MV-4-11 (cell line): ENCODE results near the gene VASH1.
A peak's percentile ranks its signal among the peaks of the same experiment; 100 is the strongest.

ENCODE experiments used
- DNase-seq: peaks from one replicate; lab custom pipeline; 2025; lab: John Stamatoyannopoulos, UW

The VASH1 gene

DNA sequence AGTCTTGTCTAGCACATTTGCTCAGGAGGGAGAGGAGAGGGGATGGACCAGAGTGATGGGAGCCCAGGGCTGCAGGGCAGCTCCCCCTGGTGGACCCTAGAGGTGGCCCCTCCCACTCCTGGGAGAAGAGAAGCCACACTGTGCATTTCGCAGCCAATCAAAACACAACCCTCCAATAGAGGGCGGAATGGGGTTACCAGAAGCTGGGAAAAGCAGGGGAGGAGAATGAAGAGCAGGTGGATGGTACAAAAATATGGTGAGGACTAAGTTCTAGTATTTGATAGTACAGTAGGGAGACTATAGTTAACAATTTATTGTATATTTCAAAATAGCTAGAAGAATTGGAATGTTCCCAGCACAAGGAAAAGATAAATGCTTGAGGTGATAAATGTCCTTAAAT lies 23.6 kb downstream of the VASH1 start:
- peak; percentile 81 for DNase-seq

DNA sequence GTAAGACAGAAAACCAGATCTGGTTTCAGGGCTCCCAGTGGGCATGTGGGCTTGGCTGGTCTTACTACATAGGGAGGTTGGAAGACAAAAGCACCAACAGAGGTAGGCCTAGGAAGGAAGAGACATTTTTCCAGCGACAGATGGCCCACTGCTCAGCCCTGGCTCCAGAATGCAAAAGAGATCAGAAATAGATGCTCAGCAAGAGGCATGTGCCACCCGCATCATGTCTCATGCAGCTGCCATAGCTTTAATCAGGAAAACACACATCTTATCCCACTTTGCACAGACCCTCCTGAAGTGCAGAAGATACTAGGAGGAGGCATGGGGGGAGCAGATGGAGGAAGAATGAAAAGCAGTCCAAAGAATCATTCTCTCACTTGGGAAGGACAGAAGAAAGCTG lies 25.3 kb downstream of the VASH1 start:
- DNase-seq = no peak

DNA sequence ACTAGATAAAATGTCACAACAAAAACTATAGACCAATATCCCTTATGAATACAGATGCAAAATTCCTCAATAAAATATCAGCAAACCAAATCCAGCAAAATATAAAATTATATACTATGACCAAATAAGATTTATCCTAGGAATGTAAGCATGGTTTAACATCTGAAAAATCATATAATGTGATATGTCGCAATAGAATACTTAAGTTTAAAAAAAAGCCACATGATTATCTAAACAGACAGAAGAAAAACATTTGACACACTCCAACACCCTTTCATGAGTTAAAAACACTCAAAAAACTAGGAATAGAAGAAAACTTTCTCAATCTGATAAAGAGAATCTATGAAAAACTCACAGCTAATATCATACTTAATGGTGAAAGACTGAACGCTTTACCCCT lies 31.2 kb downstream of the VASH1 start:
- no peak for DNase-seq

DNA sequence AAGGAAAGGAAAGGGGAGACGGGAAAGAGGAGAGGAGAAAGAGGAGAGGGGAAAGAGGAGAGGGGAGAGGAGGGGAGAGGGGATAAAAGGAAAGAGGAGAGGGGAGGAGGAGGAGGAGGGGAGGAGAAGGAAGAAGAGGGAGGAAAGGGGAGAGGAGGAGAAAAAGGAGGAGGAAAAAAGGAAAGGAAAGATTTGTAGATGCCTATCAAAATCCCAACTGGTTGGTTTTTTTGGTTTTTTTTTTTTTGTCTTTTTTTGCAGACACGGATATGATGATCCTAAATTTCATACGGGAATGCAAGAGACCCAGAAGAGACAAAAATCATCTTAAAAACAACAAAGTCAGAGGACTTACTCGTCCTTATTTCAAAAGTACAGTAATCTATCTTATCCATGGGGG lies 32.1 kb downstream of the VASH1 start:
- DNase-seq = no peak

DNA sequence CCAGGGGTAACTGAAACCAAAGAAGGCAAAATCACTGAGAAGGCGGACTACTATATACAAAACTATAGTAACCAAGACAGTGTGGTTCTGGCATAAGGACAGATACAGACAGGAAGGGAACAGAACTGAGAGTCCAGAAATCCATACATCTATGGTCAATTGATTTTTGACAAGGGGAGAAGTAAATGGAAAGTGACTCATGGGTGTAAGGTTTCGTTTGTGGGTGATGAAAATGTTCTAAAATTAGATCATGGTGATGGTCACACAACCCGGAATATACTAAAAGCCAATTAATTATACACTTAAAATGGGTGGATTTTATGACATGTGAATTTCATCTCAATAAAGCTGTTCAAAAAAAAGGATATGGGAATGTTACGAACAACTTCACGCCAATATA lies 32.7 kb downstream of the VASH1 start:
- peak; percentile 68 for DNase-seq

DNA sequence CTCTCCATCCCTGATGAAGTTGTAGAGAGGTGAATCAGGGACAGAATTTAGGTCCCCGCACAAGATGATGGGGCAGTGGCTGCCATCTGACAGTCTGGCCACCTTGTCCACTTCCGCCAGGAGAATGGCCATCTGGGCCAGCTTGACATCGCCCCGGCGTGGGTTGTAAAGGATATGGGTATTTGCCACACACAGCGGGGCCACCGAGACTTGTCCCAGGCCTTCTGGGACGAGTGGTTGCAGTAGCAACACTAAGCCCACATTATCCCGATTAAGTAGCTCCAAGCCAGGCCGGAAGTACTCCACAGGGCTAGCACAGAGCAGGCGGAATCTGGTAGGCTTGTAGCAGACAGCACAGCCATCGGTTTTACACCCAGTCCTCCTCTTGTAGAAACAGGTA lies 45.2 kb downstream of the VASH1 start:
- DNase-seq = no peak

DNA sequence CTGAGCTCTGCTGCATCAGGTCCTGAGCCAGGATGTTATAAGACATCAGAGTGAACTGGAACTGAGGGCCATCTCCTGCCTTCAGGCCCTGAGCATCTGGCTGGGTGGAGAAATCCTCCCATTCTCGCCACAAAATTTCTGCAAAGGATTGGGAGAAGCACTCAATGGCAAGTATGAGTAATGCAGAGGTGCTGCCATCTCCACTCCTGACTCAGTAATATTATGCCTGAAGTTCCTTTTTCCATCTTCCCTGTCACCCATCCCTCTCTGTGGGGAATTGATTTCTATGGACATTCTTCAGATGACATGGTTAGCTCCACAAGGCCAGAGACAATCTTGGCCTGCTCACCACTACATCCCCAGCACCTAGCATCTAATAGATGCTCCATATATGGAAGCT lies 46.7 kb downstream of the VASH1 start:
- DNase-seq = no peak

DNA sequence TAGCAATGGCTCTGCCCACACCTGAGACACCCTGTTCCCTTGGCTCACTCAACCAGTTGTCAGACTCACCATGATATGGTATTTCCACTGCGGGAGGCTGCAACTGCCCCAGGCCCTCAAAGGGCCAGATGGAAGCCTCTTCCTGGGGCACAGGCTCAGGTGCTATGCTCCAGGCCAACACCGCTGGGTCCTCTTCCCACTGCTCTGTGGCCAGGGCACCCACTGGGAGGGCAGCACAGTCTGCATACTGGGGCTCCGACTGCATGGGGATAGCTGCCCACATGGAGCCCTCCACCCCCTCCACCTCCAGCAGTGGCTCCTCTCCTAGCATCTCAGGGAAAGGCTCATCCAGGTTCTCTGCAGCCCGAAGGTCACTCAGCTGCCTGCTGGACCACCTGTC lies 47.7 kb downstream of the VASH1 start:
- no peak for DNase-seq

DNA sequence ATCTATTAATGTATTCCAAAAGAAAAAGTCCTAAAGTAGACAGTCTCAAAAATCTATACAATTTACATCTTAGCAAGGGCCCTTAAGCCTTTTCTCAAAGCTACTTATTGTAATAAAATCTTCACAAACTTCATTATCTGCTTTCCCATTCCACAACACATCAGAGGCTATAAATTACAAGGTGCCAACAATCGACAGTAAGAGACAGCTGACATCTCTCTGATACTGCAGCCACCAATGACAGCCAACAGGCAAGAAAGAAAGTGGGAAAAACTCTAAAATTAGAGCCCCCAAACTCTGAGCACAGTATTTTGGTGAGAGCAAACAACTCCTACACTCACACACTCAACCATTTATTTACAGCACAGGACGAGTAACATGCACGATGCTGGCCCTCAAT lies 49.3 kb downstream of the VASH1 start:
- DNase-seq = no peak

DNA sequence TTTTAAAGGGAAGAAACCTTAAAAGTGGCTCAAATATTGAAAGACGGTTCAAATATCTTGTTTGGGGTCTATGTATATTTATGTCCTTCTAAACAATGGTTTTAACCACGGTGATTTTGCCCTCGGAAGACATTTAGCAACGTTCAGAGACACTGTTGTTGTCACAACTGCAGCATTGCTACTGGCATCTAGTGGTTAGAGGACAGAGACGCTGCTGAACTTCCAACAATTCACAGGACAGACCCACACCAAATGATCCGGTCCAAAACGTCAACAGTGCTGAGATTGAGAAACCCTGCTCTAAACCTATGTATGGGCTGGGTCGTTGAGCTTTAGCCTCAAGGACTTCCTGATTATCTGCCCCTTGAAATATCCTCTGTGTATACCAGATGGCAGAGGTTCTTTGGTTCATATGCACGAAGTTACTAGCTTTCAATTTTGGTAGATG lies 49.7 kb downstream of the VASH1 start:
- DNase-seq = peak; percentile 69

DNA sequence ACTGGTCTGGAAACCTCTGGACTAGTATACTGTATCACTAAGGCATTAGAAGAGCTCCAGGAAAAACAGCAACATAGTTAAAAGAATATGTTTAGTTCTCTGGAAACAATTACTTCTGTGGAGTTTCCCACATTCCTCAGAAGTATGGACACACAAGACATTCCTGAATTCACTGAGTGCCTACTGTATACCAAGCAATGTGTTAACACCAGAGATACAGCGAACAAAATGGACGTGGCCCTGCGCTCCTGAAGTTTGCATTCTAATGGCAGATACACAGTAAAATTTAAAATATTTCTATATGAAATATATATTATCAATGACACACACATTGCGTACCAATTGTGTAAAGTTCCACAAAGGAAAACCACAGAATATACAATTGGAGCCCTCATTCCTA lies 50.3 kb downstream of the VASH1 start:
- no peak for DNase-seq

DNA sequence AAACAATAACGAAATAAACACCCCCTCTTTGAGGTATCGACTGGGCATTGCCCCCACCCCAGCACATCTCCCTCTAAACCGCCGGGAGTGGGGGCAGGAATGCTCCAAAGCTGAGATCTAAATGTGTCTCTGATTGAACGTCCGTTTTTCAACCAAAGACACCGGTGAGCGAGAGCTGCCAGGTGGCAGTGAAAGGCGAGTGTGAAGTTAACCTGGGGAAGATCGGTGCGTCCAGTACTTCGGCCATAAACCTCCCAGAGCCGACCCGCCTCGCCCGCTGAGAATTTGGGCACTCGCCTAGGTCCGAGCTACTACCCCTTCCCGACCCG lies 50.8 kb downstream of the VASH1 start:
- no peak for DNase-seq

DNA sequence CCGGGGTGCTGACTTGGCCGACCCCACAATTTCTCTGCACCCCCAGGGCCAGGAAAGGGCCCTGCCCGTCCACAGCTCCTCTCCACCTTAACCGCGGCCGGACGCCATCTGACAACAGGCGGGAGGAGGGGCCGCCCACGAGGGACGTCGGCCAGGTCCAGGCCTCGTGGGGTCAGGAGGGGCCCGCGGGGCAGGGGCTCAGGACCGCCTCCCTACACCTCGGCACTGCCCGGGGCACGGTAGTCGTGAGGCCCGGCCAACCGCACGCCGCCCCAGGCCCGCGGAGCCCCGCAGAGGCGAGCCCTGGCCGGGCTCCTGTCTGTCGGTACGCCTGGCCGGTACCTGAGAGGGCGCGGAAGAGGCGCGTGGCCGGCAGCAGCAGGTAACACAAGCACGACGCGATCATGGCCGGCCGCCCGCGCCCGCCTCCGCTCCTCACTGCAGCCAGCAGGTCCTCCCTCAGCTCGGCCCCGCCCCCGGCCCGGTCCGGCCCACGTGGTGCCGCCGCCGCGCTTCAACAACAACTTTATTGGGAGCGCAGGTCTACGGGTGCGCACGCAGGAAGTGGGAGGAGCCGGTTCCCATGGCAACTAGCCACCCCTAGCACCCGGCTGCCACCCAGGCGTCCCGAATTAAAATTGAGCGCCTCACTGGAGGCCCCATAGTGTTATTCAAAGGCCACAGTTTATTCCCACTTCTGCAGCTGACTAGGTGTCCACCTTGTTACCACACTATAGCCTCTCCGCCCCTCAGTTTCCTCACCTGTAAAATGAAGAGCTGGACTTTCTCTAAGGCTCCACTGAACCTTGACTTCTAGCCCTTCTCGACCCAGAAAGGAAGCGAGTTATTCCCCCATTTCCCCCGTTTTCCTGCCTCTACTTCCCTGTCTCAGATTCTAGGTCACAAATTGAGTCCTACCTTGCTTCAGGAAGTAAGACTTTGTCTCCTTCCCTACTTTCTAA lies 51.4 kb downstream of the VASH1 start, which contains the start of gene ANGEL1:
Gene ANGEL1 (minus strand): TSS at position 461 of the 962 bp plus-strand sequence. CDS start 55 bp downstream, at position 406.
- DNase-seq = peak; percentile 91

DNA sequence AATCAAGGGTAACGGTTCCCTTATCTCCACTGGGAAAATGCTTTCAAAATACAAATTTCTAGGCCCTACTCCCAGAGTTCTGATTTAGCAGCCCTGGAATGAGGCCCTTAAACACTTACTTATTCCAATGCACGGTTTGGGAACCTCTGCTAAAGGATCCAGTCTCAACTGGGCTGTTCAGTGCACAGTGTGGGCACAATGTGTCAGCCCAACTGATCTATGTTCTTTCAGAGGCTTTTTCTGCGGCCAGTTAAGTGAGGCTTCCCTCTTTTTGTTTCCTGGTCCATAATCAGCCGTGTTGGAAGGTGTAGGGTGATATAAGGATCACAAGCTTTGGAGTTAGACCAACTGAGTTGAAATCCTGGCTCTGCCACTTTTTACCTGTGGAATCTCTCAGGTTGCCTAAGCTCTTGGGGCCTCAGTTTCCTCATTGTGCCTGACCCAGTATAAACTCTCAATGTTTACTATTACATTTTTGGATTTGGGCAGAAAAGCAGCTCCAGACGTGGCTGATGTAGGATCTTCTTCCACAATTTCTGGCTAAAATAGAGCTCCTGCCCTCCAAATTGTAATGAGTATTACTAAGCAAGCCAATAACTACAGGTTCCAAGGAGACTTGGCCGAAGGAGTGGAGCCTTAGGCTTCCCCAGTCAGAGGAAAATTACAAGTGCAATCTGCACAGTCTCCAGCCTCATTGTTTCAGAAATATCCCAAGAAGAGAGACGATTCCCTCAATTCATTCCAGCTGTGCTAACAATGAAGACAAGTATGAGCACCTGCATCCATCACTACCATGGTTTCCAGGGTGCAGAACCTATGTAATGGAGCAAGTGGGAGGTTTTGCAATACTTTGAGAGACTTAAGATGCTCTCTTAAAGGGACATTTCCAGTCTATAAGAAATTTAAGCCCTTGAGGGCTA lies 53.7 kb downstream of the VASH1 start:
- no peak for DNase-seq

DNA sequence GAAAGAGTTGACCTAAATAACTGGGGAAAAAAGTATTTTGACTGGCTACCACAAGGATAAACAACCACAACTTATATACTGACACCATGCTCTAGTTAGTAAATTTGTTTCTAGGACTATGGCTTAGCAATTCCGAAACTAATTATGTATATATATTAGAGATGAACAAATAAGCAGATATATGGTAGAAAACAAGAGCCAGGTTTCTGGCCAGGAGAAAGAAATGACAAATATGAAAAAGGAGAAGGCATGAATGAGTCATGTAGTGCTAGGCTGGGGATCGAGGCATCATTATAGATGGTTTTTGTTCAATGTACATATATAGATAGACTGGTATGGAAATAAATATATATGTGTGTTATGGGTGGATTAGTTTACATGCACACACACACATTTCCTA lies 59.4 kb downstream of the VASH1 start:
- no peak for DNase-seq

DNA sequence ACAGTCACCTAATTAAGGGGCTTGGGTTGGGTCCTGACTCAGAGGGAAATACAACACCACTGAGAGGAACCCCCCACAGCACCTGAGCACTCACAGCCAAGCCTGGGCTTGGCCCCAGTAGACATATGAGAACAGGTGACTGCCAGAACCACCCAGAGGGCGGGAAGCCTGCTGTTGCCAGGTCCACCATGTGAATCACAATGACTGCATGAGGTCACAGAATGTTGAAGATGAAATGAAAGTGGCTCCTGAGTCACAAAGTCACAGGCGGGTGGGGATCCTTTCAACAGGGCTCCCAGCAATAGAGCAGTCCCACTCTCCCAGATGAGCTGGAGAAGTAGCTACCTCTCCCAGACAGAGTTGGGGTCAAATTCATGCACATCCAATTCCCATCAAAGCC lies 64.9 kb downstream of the VASH1 start, which contains the start of gene LRRC74A:
Gene LRRC74A (plus strand): TSS at position 287 of the 400 bp plus-strand sequence. CDS start 290 bp downstream, outside the sequence.
- no peak for DNase-seq

DNA sequence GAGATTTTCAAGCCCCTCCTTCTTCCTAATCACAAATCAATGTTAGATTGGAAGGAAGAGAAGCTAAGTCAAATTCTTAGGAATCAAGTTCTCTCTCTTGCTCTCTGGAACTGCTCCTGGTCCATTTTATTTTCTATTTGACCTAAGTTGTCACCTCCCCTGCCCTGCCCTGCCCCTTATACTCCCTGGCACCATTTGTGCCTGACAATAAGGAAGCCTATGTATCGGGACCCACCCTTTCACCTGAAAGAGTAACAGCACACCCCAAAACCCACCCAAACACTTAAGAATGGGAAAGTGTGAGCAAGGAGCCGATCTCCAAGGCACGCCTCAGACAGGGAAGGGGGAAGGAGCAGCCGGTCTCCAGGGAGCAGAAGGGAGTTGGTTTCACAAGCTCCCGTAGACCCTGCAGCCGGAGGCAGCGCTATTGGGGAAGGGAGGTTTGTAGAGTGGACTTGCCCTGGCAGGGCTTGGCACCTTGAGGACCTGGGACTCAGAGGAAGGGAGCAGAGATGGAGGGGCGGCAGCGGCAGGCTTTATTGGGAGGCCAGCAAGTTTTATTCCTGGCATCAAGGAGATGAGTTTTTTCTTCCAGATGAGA lies 66.5 kb downstream of the VASH1 start:
- no peak for DNase-seq

DNA sequence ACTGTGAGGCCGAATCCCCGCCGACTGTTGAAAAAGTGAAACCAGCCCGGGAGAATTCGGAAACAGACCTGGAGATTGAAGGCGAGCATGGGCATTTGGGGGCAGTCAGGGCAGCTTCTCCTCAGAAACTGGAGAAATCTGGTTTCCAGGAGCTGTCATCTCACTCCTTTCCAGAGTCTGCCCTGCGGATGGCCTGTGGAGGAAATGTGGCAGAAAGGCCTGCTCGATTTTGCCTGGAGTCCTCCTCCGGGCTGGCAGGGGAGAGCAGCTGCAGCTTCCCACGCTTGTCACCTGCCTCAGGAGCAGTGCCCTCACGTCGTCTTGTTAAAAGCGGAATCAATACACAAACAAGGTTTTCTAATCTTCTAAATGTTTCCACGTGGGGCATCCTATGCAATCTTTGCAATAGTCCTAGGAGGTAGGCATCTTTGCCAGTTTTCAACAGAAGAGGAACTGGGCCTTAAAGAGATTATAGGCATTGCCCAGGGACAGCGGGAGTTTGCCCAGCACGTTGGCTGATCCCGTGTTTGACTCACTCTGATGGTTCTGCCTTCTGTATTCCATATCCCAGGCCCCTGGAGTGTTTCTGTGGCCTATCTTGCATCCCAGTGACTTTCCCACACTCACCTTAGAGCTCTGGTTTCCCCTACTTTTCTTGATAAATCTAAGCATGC lies 67.2 kb downstream of the VASH1 start:
- DNase-seq = peak; percentile 41

DNA sequence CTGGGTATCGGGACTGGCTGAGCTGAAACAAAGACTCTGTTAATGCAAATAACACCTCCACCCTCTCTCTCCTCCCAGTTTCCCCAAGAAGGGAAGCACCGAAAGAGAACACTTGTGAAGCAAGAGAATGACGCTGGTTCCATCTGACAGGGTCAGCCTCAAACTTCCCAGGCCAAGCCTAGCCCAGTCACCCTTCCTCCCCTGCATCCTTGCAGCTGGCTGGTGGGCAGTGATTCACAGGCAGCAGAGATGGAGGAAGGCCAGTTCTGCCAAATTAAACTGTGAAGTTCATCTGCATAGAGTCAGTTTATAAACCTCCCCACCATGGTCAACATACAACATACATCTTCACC lies 67.7 kb downstream of the VASH1 start:
- DNase-seq = peak; percentile 40

DNA sequence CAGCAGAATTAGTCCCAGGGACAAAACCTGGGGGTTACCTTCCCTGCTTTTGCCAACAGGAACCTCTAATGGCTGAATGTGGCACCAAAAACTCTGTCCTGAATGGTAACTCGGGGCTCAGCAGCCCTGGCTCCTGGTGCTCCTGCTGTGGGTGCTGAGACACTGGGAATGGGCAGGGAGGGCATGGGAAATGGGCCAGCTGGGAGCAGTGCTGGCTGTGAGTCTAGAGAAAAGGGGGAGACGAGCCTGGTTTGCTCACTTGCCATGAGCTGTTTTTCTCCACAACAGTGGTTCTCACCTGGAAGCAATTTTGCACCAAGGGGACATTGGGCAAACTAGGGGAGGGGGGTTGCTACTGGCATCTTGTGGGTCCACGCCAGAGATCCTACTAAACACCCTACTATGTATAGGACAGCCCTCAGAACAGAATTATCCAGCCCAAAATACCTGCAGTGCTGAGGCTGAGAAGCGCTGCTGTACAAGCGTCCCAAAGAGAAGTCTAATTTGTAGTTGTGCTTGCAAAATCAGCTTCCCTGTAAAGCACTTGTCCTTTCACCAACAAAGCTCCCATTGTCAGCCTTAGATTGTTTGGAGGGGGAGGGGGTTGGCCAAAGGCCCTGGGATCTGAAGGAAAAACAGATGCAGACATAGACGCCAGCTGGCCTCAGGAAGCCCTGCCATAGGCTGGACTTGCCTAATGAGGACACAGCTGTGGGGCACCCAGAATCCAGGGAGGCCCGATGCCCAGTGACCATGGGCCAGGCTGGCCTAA lies 68.6 kb downstream of the VASH1 start:
- no peak for DNase-seq

DNA sequence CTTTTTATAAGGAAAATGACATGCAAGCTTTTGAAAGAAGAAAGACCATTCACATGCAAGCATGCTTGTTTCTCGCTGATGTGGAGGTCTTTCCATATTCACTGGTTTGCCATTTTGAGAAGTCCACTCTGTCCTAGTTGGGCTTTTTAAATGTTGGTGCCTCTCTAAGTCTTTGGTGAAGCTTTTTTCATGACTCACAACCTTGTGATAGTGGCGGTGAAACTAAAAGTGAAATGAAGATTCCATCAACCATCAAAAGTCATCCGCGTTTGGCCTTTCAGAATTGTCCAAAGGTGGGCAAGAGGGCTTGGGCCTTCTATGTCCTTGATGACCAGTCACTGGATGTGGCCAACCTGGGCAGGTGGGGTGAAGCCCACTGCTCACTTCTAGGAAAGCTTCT lies 69.3 kb downstream of the VASH1 start:
- DNase-seq = no peak
